Fibroblast of the aortic adventitia (primary cell): Measurements from ENCODE around the gene RPS15. TPM values are rescaled to one million over a fixed set of nuclear protein-coding genes. Genes with fewer than 3 reads are reported as not detected.

Experiments
- DNase-seq: peaks from one replicate; pipeline ENCODE4 v3.0.0-alpha.2; 2010; ENCODE audit warnings: low read depth
- H3K4me3 ChIP-seq: 2 replicates; pipeline ENCODE4 v1.5.1; 2011; ENCODE audit warnings: low read depth, mild to moderate bottlenecking, control low read depth, low read length, moderate library complexity
- CTCF ChIP-seq: IDR thresholded peaks from 2 replicates; pipeline ENCODE4 v1.5.1; 2011; ENCODE audit warnings: mild to moderate bottlenecking, low read length, control low read depth, inconsistent platforms; ENCODE audit not compliant: insufficient read depth
- total RNA-seq: library from RNA; depleted of rRNA; stranded (reverse); fragments of >200 nt; gene quantifications from 2 replicates; pipeline ENCODE4 v1.2.3, GENCODE V29; 2012; ENCODE audit warnings: low replicate concordance

Gene RPS15
- total RNA-seq, 1 donor, result 712 TPM

- no peak for TF ChIP-seq CTCF
- no peak for DNase-seq
- H3K4me3 ChIP-seq, result no peak overlapping the region
Observed at GRCh38 chr19:1399079-1399478, 39.1 kb upstream of the RPS15 start.

- no peak for DNase-seq
- no peak for TF ChIP-seq CTCF
- no peak overlapping the region for H3K4me3 ChIP-seq
Observed at GRCh38 chr19:1399745-1400144, 38.5 kb upstream of the RPS15 start.

- no peak for TF ChIP-seq CTCF
- no peak for DNase-seq
- H3K4me3 ChIP-seq, result peak overlapping the region; percentile 75
Observed at GRCh38 chr19:1400281-1401137, 37.7 kb upstream of the RPS15 start.

GRCh38 chr19:1401138-1401888, 36.9 kb upstream of the RPS15 start, which contains the start of gene GAMT:
TSS of gene GAMT (minus strand) at chr19:1401542. CDS start at chr19:1401476, 66 bp downstream.
- TF ChIP-seq CTCF, result peak; percentile 21
- peak within 1 kb of the TSS; percentile 75 for H3K4me3 ChIP-seq
- no peak for DNase-seq

GRCh38 chr19:1401889-1402217, 36.3 kb upstream of the RPS15 start:
- TF ChIP-seq CTCF, result no peak
- H3K4me3 ChIP-seq, result no peak overlapping the region
- no peak for DNase-seq

GRCh38 chr19:1402411-1403070, 35.7 kb upstream of the RPS15 start:
- no peak for DNase-seq
- TF ChIP-seq CTCF, result no peak
- H3K4me3 ChIP-seq, result peak overlapping the region; percentile 13
